ENCODE data around the gene ATXN2. TPM values are rescaled to one million over a fixed set of nuclear protein-coding genes. Genes with fewer than 3 reads are reported as not detected.
"Not testable (repeated sequence)": the region's sequence is repeated elsewhere in the genome, so short reads cannot be mapped to it uniquely, and the experiment has no call there.

ATXN2 gene
- total RNA-seq, 4 donors from 2014 or later: 20.4 to 28.1 (median 22.2) TPM

GRCh38 chr12:111405149-111405858 is 193.8 kb downstream of the ATXN2 start:
- H3K27me3 ChIP-seq: no peaks in the 10 kb centered on the region
- H3K4me3 ChIP-seq: peak overlapping the region; percentile 64 to 78 (median 68)
- ATAC-seq (peak; percentile 80 to 86), DNase-seq (peak; percentile 83 to 90)
- peaks cover 43 to 51% of the 10 kb centered on the region in 2 donors for H3K4me1 ChIP-seq
- intact Hi-C loops (cut with DNase I; ENCODE audit: low total_unique reads): loop anchor here (2.0 to 5.0 kb wide), 3 partner anchors 37 to 282 kb away; partner anchors contain the start of genes ACAD10, BRAP and PHETA1
- H3K9me3 ChIP-seq: no peaks in the 10 kb centered on the region
- no peaks in the 10 kb centered on the region for H3K36me3 ChIP-seq
- H3K27ac ChIP-seq: peak overlapping the region; percentile 54 to 83 (median 83)
- in situ Hi-C loops (cut with MboI; ENCODE audit: low sequenced_read_pairs in 4 of 4): no loop called here
- TF ChIP-seq POLR2A (IDR thresholded peaks at IDR 0.05) (no peak), CTCF (IDR thresholded peaks at IDR 0.05 in 4 of 5, conservative IDR thresholded peaks at IDR 0.05 in 1 of 5) (peak; percentile 27 to 70 (median 62))

GRCh38 chr12:111404362-111405148 is 194.6 kb downstream of the ATXN2 start:
- intact Hi-C loops (cut with DNase I; ENCODE audit: low total_unique reads) (loop anchor here (2.0 to 5.0 kb wide), 3 partner anchors 36 to 283 kb away; partner anchors contain the start of genes ACAD10, BRAP and PHETA1), in situ Hi-C loops (cut with MboI; ENCODE audit: low sequenced_read_pairs in 4 of 4) (no loop called here)
- Histone ChIP-seq H3K27me3 (no peaks in the 10 kb centered on the region), H3K4me1 (peaks cover 35 to 44% of the 10 kb centered on the region in 2 donors), H3K27ac (peak overlapping the region; percentile 54 to 83 (median 83)), H3K36me3 (no peaks in the 10 kb centered on the region), H3K4me3 (peak overlapping the region; percentile 64 to 78 (median 68)), H3K9me3 (no peaks in the 10 kb centered on the region)
- TF ChIP-seq CTCF (IDR thresholded peaks at IDR 0.05 in 4 of 5, conservative IDR thresholded peaks at IDR 0.05 in 1 of 5) (no peak), POLR2A (IDR thresholded peaks at IDR 0.05) (no peak)
- no peak for ATAC-seq
- DNase-seq: peak in 1 of 2 donors; percentile 23

GRCh38 chr12:111402490-111402824 is 196.7 kb downstream of the ATXN2 start:
- Histone ChIP-seq H3K4me1 (peaks cover 16 to 25% of the 10 kb centered on the region in 2 donors), H3K4me3 (peak overlapping the region in 2 of 4 donors; percentile 40 to 53), H3K27ac (peak overlapping the region; percentile 74 to 83 (median 82))
- DNase-seq; ATAC-seq; in situ Hi-C loops (cut with MboI; ENCODE audit: low sequenced_read_pairs in 4 of 4); H3K27me3 ChIP-seq; H3K9me3 ChIP-seq; H3K36me3 ChIP-seq; intact Hi-C loops (cut with DNase I; ENCODE audit: low total_unique reads): not testable (repeated sequence)

Other genes starting within 250 kb of the ATXN2 start
- 10 to 100 TPM in 3 of 4 donors, 1 to 10 TPM in 1; 8.7 to 16.7 (median 14.5) TPM for gene PHETA1, start 230.2 kb downstream of the ATXN2 start, total RNA-seq
- gene SH2B3, start 193.4 kb downstream of the ATXN2 start, total RNA-seq: 10 to 100 TPM; 10.4 to 20.0 (median 15.5) TPM
- 10 to 100 TPM; 25.2 to 38.5 (median 29.2) TPM for gene BRAP, start 86.6 kb upstream of the ATXN2 start, total RNA-seq
- gene ACAD10, start 86.7 kb upstream of the ATXN2 start, total RNA-seq: 10 to 100 TPM in 3 of 4 donors, 1 to 10 TPM in 1; 8.3 to 12.6 (median 11.7) TPM
- gene ALDH2, start 167.6 kb upstream of the ATXN2 start, total RNA-seq: 100 to 1,000 TPM in 1 of 4 donors, 10 to 100 TPM in 3; 70.9 to 156 (median 89.9) TPM
- 10 to 100 TPM; 32.3 to 57.8 (median 48.0) TPM for gene MAPKAPK5, start 242.9 kb upstream of the ATXN2 start, total RNA-seq